Astrocyte (in vitro differentiated cells and primary cell): ENCODE results near the gene C1orf167. TPM values are rescaled to one million over a fixed set of nuclear protein-coding genes. Genes with fewer than 3 reads are reported as not detected.
A peak's percentile ranks its signal among the peaks of the same experiment; 100 is the strongest.

Source experiments
- DNase-seq: peaks from one replicate; pipeline ENCODE4 v3.0.0-alpha.2; 2010; ENCODE audit warnings: low read depth
- FAIRE-seq: peaks from 2 replicates; lab custom pipeline; 2011; peaks lifted over from hg19 to GRCh38; lab: Jason Lieb, UNC
- H2AFZ ChIP-seq: 2 replicates; pipeline ENCODE4 v1.6.0; 2012; ENCODE audit warnings: low read depth, low read length, inconsistent platforms
- H3K27ac ChIP-seq: 2 replicates; pipeline ENCODE4 v1.5.1; 2011; ENCODE audit warnings: low read depth, low read length, inconsistent platforms
- H3K27me3 ChIP-seq: 2 replicates; pipeline ENCODE4 v1.6.0; 2011; ENCODE audit warnings: low read length, inconsistent platforms; ENCODE audit not compliant: insufficient read depth
- H3K36me3 ChIP-seq: 2 replicates; pipeline ENCODE4 v1.5.1; 2011; ENCODE audit warnings: low read length, inconsistent platforms; ENCODE audit not compliant: insufficient read depth
- H3K4me1 ChIP-seq: 2 replicates; pipeline ENCODE4 v1.5.1; 2011; ENCODE audit warnings: low read length, inconsistent platforms; ENCODE audit not compliant: insufficient read depth
- H3K4me2 ChIP-seq: 2 replicates; pipeline ENCODE4 v1.6.0; 2012; ENCODE audit warnings: low read length, inconsistent platforms
- H3K4me3 ChIP-seq: 2 replicates; pipeline ENCODE4 v1.5.1; 2011; ENCODE audit warnings: low read depth, mild to moderate bottlenecking, low read length, inconsistent platforms; ENCODE audit not compliant: insufficient read depth
- H3K79me2 ChIP-seq: 2 replicates; pipeline ENCODE4 v1.6.0; 2012; ENCODE audit warnings: mild to moderate bottlenecking, low read length, inconsistent platforms; ENCODE audit not compliant: insufficient read depth
- H3K9ac ChIP-seq: 2 replicates; pipeline ENCODE4 v1.6.0; 2012; ENCODE audit warnings: mild to moderate bottlenecking, low read length, inconsistent platforms
- H3K9me3 ChIP-seq: 2 replicates; pipeline ENCODE4 v1.5.1; 2012; ENCODE audit warnings: low read depth, mild to moderate bottlenecking, low read length, inconsistent platforms; ENCODE audit not compliant: insufficient read depth
- H4K20me1 ChIP-seq: 2 replicates; pipeline ENCODE4 v1.6.0; 2012; ENCODE audit warnings: low read length, inconsistent platforms; ENCODE audit not compliant: insufficient read depth
- H3K27ac Mint-ChIP-seq: one replicate; pipeline ENCODE4 v1.8.0; 2021; ENCODE audit warnings: mild to moderate bottlenecking, mixed read lengths; ENCODE audit not compliant: unreplicated experiment
- H3K27me3 Mint-ChIP-seq: one replicate; pipeline ENCODE4 v1.8.0; 2021; ENCODE audit warnings: low read depth, mixed read lengths; ENCODE audit not compliant: unreplicated experiment
- H3K36me3 Mint-ChIP-seq: one replicate; pipeline ENCODE4 v1.8.0; 2021; ENCODE audit warnings: low read depth, mixed read lengths; ENCODE audit not compliant: unreplicated experiment
- H3K4me1 Mint-ChIP-seq: one replicate; pipeline ENCODE4 v1.8.0; 2021; ENCODE audit warnings: low read depth, mixed read lengths; ENCODE audit not compliant: unreplicated experiment
- H3K4me3 Mint-ChIP-seq: one replicate; pipeline ENCODE4 v1.8.0; 2021; ENCODE audit warnings: mild to moderate bottlenecking, moderate library complexity, mixed read lengths; ENCODE audit not compliant: unreplicated experiment
- H3K9me3 Mint-ChIP-seq: one replicate; pipeline ENCODE4 v1.8.0; 2021; ENCODE audit warnings: mild to moderate bottlenecking, mixed read lengths; ENCODE audit not compliant: unreplicated experiment
- CTCF ChIP-seq: IDR thresholded peaks from 2 replicates; pipeline ENCODE4 v1.5.1; 2011; ENCODE audit warnings: low read depth, mild to moderate bottlenecking, inconsistent platforms, low read length, moderate library complexity; ENCODE audit not compliant: insufficient read depth
- EZH2 ChIP-seq: IDR thresholded peaks from 2 replicates; pipeline ENCODE4 v1.6.1; 2012; ENCODE audit warnings: mild to moderate bottlenecking, low read length, inconsistent platforms; ENCODE audit not compliant: insufficient read depth
- total RNA-seq: library from RNA; stranded (reverse); gene quantifications from 2 replicates; pipeline ENCODE4 v1.2.1, GENCODE V29; 2021

C1orf167 gene
- total RNA-seq, 1 donor from 2014 or later, result not detected

- no peak overlapping the region for H3K4me3 ChIP-seq
- DNase-seq (peak; percentile 42), FAIRE-seq (no peak)
- H4K20me1 ChIP-seq, result peaks cover 12% of the 10 kb centered on the region
- no peaks in the 10 kb centered on the region for H3K36me3 ChIP-seq
- no peak overlapping the region for H3K27ac Mint-ChIP-seq
- H3K4me3 Mint-ChIP-seq, result no peak overlapping the region
- no peaks in the 10 kb centered on the region for H3K27me3 ChIP-seq
- H3K27ac ChIP-seq, result no peak overlapping the region
- no peaks in the 10 kb centered on the region for H3K79me2 ChIP-seq
- H3K36me3 Mint-ChIP-seq, result peaks cover 12% of the 10 kb centered on the region
- no peak overlapping the region for H3K4me2 ChIP-seq
- H2AFZ ChIP-seq, result no peak overlapping the region
- H3K9ac ChIP-seq, result no peak overlapping the region
- H3K4me1 ChIP-seq, result no peaks in the 10 kb centered on the region
- H3K9me3 Mint-ChIP-seq, result no peaks in the 10 kb centered on the region
- TF ChIP-seq EZH2, result no peak
- TF ChIP-seq CTCF, result no peak
- H3K4me1 Mint-ChIP-seq, result no peaks in the 10 kb centered on the region
- H3K27me3 Mint-ChIP-seq, result no peaks in the 10 kb centered on the region
- H3K9me3 ChIP-seq, result no peaks in the 10 kb centered on the region
These were observed 15.9 kb upstream of the C1orf167 start for GRCh38 chr1:11746092-11746491.

GRCh38 chr1:11746795-11747487 is 15.1 kb upstream of the C1orf167 start:
- no peak overlapping the region for H3K27ac Mint-ChIP-seq

GRCh38 chr1:11748294-11749202 is 13.4 kb upstream of the C1orf167 start:
- FAIRE-seq, result no peak
- no peak overlapping the region for H2AFZ ChIP-seq
- no peaks in the 10 kb centered on the region for H3K4me1 ChIP-seq
- Mint-ChIP-seq H3K36me3 (peaks cover 15% of the 10 kb centered on the region), H3K4me3 (no peak overlapping the region), H3K9me3 (no peaks in the 10 kb centered on the region), H3K27ac (no peak overlapping the region), H3K4me1 (peaks cover 12% of the 10 kb centered on the region), H3K27me3 (no peaks in the 10 kb centered on the region)
- no peaks in the 10 kb centered on the region for H3K27me3 ChIP-seq
- no peaks in the 10 kb centered on the region for H3K9me3 ChIP-seq
- H3K79me2 ChIP-seq, result no peaks in the 10 kb centered on the region
- H3K36me3 ChIP-seq, result no peaks in the 10 kb centered on the region
- H3K9ac ChIP-seq, result no peak overlapping the region
- no peak for TF ChIP-seq CTCF
- no peak for TF ChIP-seq EZH2
- no peak for DNase-seq
- no peak overlapping the region for H3K4me2 ChIP-seq
- no peak overlapping the region for H3K27ac ChIP-seq
- peaks cover 4% of the 10 kb centered on the region for H4K20me1 ChIP-seq
- no peak overlapping the region for H3K4me3 ChIP-seq

More at GRCh38 chr1:11746795-11747487, 15.1 kb upstream of the C1orf167 start:
- no peak overlapping the region for H3K4me2 ChIP-seq
- DNase-seq (no peak), FAIRE-seq (no peak)
- TF ChIP-seq EZH2, result no peak
- Mint-ChIP-seq H3K36me3 (peaks cover 13% of the 10 kb centered on the region), H3K27me3 (no peaks in the 10 kb centered on the region), H3K9me3 (no peaks in the 10 kb centered on the region), H3K4me3 (no peak overlapping the region), H3K4me1 (peaks cover under 1% of the 10 kb centered on the region)
- no peak overlapping the region for H2AFZ ChIP-seq
- no peaks in the 10 kb centered on the region for H3K36me3 ChIP-seq
- H3K27me3 ChIP-seq, result no peaks in the 10 kb centered on the region
- H3K79me2 ChIP-seq, result no peaks in the 10 kb centered on the region
- no peak overlapping the region for H3K4me3 ChIP-seq
- peaks cover 12% of the 10 kb centered on the region for H4K20me1 ChIP-seq
- no peaks in the 10 kb centered on the region for H3K9me3 ChIP-seq
- no peaks in the 10 kb centered on the region for H3K4me1 ChIP-seq
- no peak overlapping the region for H3K27ac ChIP-seq
- H3K9ac ChIP-seq, result no peak overlapping the region
